A549 (cell line): Measurements from ENCODE around the gene REM1.
"Not testable (repeated sequence)": the region's sequence is repeated elsewhere in the genome, so short reads cannot be mapped to it uniquely, and the experiment has no call there.

Experiments used
- CTCF ChIP-seq: fragments of >200 bp; sonication (Bioruptor Twin); formaldehyde crosslinking; IDR thresholded peaks from 3 replicates; pipeline ENCODE4 v1.5.1; 2016
- MAX ChIP-seq: IDR thresholded peaks from 2 replicates; pipeline ENCODE4 v1.6.1; 2012
- NR3C1 ChIP-seq: fragments of >200 bp; sonication (Bioruptor Twin); formaldehyde crosslinking; IDR thresholded peaks from 3 replicates; pipeline ENCODE4 v1.6.1; 2017
- PBX3 ChIP-seq: IDR thresholded peaks from 2 replicates; pipeline ENCODE4 v1.6.1; 2012
- POLR2A ChIP-seq: IDR thresholded peaks from 2 replicates; pipeline ENCODE4 v1.6.1; 2012; ENCODE audit warnings: mild to moderate bottlenecking, low read length
- RFX5 ChIP-seq: fragments of 450-650 bp; IDR thresholded peaks from 2 replicates; pipeline ENCODE4 v1.7.1; 2014; ENCODE audit warnings: antibody characterized with exemption, mild to moderate bottlenecking, moderate library complexity
- USF2 ChIP-seq: fragments of 450-650 bp; IDR thresholded peaks from 2 replicates; pipeline ENCODE4 v1.6.1; 2014; ENCODE audit warnings: antibody characterized with exemption

GRCh38 chr20:31427576-31427975 is 47.5 kb upstream of the REM1 start:
- not testable (repeated sequence) for TF ChIP-seq MAX, USF2, PBX3, CTCF, NR3C1, RFX5, POLR2A
